Liver (tissue), 9 donors: ENCODE data around the gene LAMC1. TPM values are rescaled to one million over a fixed set of nuclear protein-coding genes. Genes with fewer than 3 reads are reported as not detected.

Source experiments
- DNase-seq: peaks from one replicate; pipeline ENCODE4 v3.0.0-alpha.2; 2017; ENCODE audit warnings: low spot score
- H3K27ac ChIP-seq, 2 donors: one replicate each; pipeline ENCODE4 v1.7.0; 2013; ENCODE audit warnings: inconsistent platforms in 2 of 2, low read length in 2 of 2, control low read depth in 1 of 2, low read depth in 1 of 2, mild to moderate bottlenecking in 1 of 2
- H3K27me3 ChIP-seq, 4 donors: one replicate each; pipeline versions ENCODE4 v1.6.1 to v1.7.0; 2013; ENCODE audit warnings: low read length in 3 of 4, inconsistent platforms in 1 of 4, mild to moderate bottlenecking in 1 of 4, moderate library complexity in 1 of 4; ENCODE audit not compliant: control insufficient read depth in 4 of 4, insufficient read depth in 4 of 4
- H3K36me3 ChIP-seq, 4 donors: one replicate each; pipeline versions ENCODE4 v1.6.1 to v1.7.0; 2013; ENCODE audit warnings: low read length in 3 of 4, mild to moderate bottlenecking in 3 of 4, low read depth in 1 of 4, moderate library complexity in 1 of 4; ENCODE audit not compliant: control insufficient read depth in 4 of 4, insufficient read depth in 3 of 4
- H3K4me1 ChIP-seq, 4 donors: one replicate each; pipeline versions ENCODE4 v1.6.1 to v1.7.0; 2013; ENCODE audit warnings: low read length in 3 of 4, mild to moderate bottlenecking in 3 of 4, moderate library complexity in 1 of 4; ENCODE audit not compliant: control insufficient read depth in 4 of 4, insufficient read depth in 4 of 4
- H3K4me3 ChIP-seq, 3 donors: one replicate each; pipeline versions ENCODE4 v1.6.1 to v1.7.0; 2013; ENCODE audit warnings: low read length in 3 of 3, control low read depth in 1 of 3, low read depth in 1 of 3, mild to moderate bottlenecking in 1 of 3
- H3K9ac ChIP-seq, 2 donors: one replicate each; pipeline ENCODE4 v1.7.0; 2013; ENCODE audit warnings: low read length in 2 of 2, mild to moderate bottlenecking in 2 of 2, moderate library complexity in 2 of 2, control low read depth in 1 of 2, low read depth in 1 of 2
- H3K9me3 ChIP-seq, 4 donors: one replicate each; pipeline versions ENCODE4 v1.6.1 to v1.7.0; 2013; ENCODE audit warnings: low read length in 3 of 4; ENCODE audit not compliant: control insufficient read depth in 4 of 4
- ATF3 ChIP-seq: IDR thresholded peaks from 2 replicates; pipeline ENCODE4 v1.6.1; 2016; ENCODE audit warnings: antibody characterized with exemption
- CTCF ChIP-seq: fragments of 150-350 bp; IDR thresholded peaks from 2 replicates; pipeline ENCODE4 v1.5.1; 2017; ENCODE audit warnings: improper control_type of control experiment, low read depth, low read length; ENCODE audit not compliant: missing input control
- EGR1 ChIP-seq, 2 donors: IDR thresholded peaks; 2 replicates each; pipeline ENCODE4 v1.6.1; 2016 to 2018; ENCODE audit warnings: antibody characterized with exemption in 2 of 2, low read depth in 2 of 2
- FOXA1 ChIP-seq: IDR thresholded peaks from 2 replicates; pipeline ENCODE4 v1.6.1; 2016; ENCODE audit warnings: antibody characterized with exemption
- FOXA2 ChIP-seq: IDR thresholded peaks from 2 replicates; pipeline ENCODE4 v1.6.1; 2016; ENCODE audit warnings: antibody characterized with exemption
- GABPA ChIP-seq, 2 donors: IDR thresholded peaks in 1 of 2; conservative IDR thresholded peaks in 1 of 2; 2 replicates each; pipeline ENCODE4 v1.6.1; 2016; ENCODE audit warnings: antibody characterized with exemption in 2 of 2, mild to moderate bottlenecking in 1 of 2, moderate library complexity in 1 of 2
- HNF4A ChIP-seq, 2 donors: conservative IDR thresholded peaks; 2 replicates each; pipeline ENCODE4 v1.6.1; 2016; ENCODE audit warnings: antibody characterized with exemption in 2 of 2, mild to moderate bottlenecking in 2 of 2
- HNF4G ChIP-seq: IDR thresholded peaks from 2 replicates; pipeline ENCODE4 v1.6.1; 2016; ENCODE audit warnings: antibody characterized with exemption
- JUND ChIP-seq, 2 donors: IDR thresholded peaks; 2 replicates each; pipeline ENCODE4 v1.6.1; 2016; ENCODE audit warnings: antibody characterized with exemption in 2 of 2
- MAX ChIP-seq: IDR thresholded peaks from 2 replicates; pipeline ENCODE4 v1.6.1; 2016; ENCODE audit warnings: antibody characterized with exemption
- NR2F2 ChIP-seq: IDR thresholded peaks from 2 replicates; pipeline ENCODE4 v1.6.1; 2016; ENCODE audit warnings: antibody characterized with exemption
- RAD21 ChIP-seq, 2 donors: IDR thresholded peaks; 2 replicates each; pipeline ENCODE4 v1.6.1; 2016; ENCODE audit warnings: antibody characterized with exemption in 2 of 2, mild to moderate bottlenecking in 2 of 2
- REST ChIP-seq: IDR thresholded peaks from 2 replicates; pipeline ENCODE4 v1.6.1; 2016; ENCODE audit warnings: antibody characterized with exemption, mild to moderate bottlenecking
- RXRA ChIP-seq, 2 donors: IDR thresholded peaks; 2 replicates each; pipeline ENCODE4 v1.6.1; 2017 to 2018; ENCODE audit warnings: antibody characterized with exemption in 2 of 2, mild to moderate bottlenecking in 1 of 2
- SP1 ChIP-seq: IDR thresholded peaks from 2 replicates; pipeline ENCODE4 v1.6.1; 2018; ENCODE audit warnings: antibody characterized with exemption, mild to moderate bottlenecking
- TAF1 ChIP-seq: conservative IDR thresholded peaks from 2 replicates; pipeline ENCODE4 v1.6.1; 2016; ENCODE audit warnings: antibody characterized with exemption, mild to moderate bottlenecking
- YY1 ChIP-seq: IDR thresholded peaks from 2 replicates; pipeline ENCODE4 v1.6.1; 2016; ENCODE audit warnings: antibody characterized with exemption, mild to moderate bottlenecking
- ZBTB33 ChIP-seq: IDR thresholded peaks from 2 replicates; pipeline ENCODE4 v1.6.1; 2016; ENCODE audit warnings: antibody characterized with exemption
- WGBS: extraction: QIAGEN DNeasy Blood & Tissue Kit; methylation state at CpG from one replicate; pipeline ENCODE4 v1.1.7; 2013; 5-methylcytosine and 5-hydroxymethylcytosine counted together
- polyA plus RNA-seq, 2 donors: library from polyadenylated mRNA; stranded (reverse) in 1 of 2; unstranded in 1 of 2; fragments of 200-250 nt in 1 of 2; fragments of >200 nt in 1 of 2; fragmentation: Nextera tagmentation in 1 of 2; extraction: Ambion mirVana in 1 of 2; gene quantifications; one replicate each; pipeline versions ENCODE4 v1.2.1 to v1.2.3, GENCODE V29; 2013 to 2015
- total RNA-seq, 2 donors: library from RNA; depleted of rRNA; stranded (reverse); fragments of >200 nt; gene quantifications; one replicate each; pipeline ENCODE4 v1.2.3, GENCODE V29; 2014
- donor health status: healthy.
- donor health status: healthy.
- donor health status: healthy.
- donor health status: healthy.
- donor health status: healthy.

LAMC1 gene
- total and polyA plus RNA-seq, 4 donors = 5.3 to 35.1 (median 19.7) TPM

GRCh38 chr1:183193963-183194525 is 170.8 kb downstream of the LAMC1 start:
- peaks cover 0 to 1% (median 0%) of the 10 kb centered on the region in 4 donors for H3K9me3 ChIP-seq
- no peak overlapping the region for H3K27ac ChIP-seq
- TF ChIP-seq JUND (IDR thresholded peaks at IDR 0.05) (no peak), GABPA (IDR thresholded peaks at IDR 0.05 in 1 of 2, conservative IDR thresholded peaks at IDR 0.05 in 1 of 2) (no peak), RAD21 (IDR thresholded peaks at IDR 0.05) (no peak), HNF4G (no peak), RXRA (IDR thresholded peaks at IDR 0.05) (no peak), REST (no peak), MAX (no peak), YY1 (no peak), FOXA1 (no peak), TAF1 (no peak), ATF3 (no peak)
- no peak overlapping the region for H3K9ac ChIP-seq
- H3K4me1 ChIP-seq = no peaks in the 10 kb centered on the region
- H3K4me3 ChIP-seq = no peak overlapping the region
- WGBS = 96% methylated on average over 4 of the region's 4 CpGs
- no peaks in the 10 kb centered on the region for H3K27me3 ChIP-seq
- H3K36me3 ChIP-seq = no peaks in the 10 kb centered on the region
- no peak for DNase-seq

- H3K9me3 ChIP-seq = no peaks in the 10 kb centered on the region
- H3K4me3 ChIP-seq = no peak overlapping the region
- H3K36me3 ChIP-seq = no peaks in the 10 kb centered on the region
- no peak overlapping the region for H3K9ac ChIP-seq
- TF ChIP-seq MAX (no peak), REST (no peak), RAD21 (IDR thresholded peaks at IDR 0.05) (no peak), NR2F2 (no peak), JUND (IDR thresholded peaks at IDR 0.05) (no peak), CTCF (no peak), HNF4G (no peak), GABPA (IDR thresholded peaks at IDR 0.05 in 1 of 2, conservative IDR thresholded peaks at IDR 0.05 in 1 of 2) (no peak), SP1 (no peak), HNF4A (conservative IDR thresholded peaks at IDR 0.05) (no peak), FOXA2 (no peak), YY1 (no peak), RXRA (IDR thresholded peaks at IDR 0.05) (no peak), EGR1 (IDR thresholded peaks at IDR 0.05; ENCODE audit: low read depth in 2 of 2) (no peak), ZBTB33 (no peak)
- no peak overlapping the region for H3K27ac ChIP-seq
- no peak for DNase-seq
- 85% methylated on average over 1 of the region's 1 CpG for WGBS
- no peaks in the 10 kb centered on the region for H3K27me3 ChIP-seq
- H3K4me1 ChIP-seq = no peaks in the 10 kb centered on the region
Observed at GRCh38 chr1:183194527-183195141, 171.4 kb downstream of the LAMC1 start.
